Panc1 (cell line): ENCODE results near the gene MPPED1.

Experiments used
- CTCF ChIP-seq: fragments of 450-650 bp; IDR thresholded peaks from 2 replicates; pipeline ENCODE4 v1.5.1; 2017; ENCODE audit warnings: mild to moderate bottlenecking
- REST ChIP-seq, 2 experiments: IDR thresholded peaks; 2 replicates each; pipeline ENCODE4 v1.6.1; 2011 to 2012; ENCODE audit warnings: low read depth in 2 of 2, control low read depth in 1 of 2, low read length in 1 of 2, mild to moderate bottlenecking in 1 of 2, moderate library complexity in 1 of 2; ENCODE audit not compliant: insufficient read depth in 1 of 2

GRCh38 chr22:43504068-43504467, 92.3 kb downstream of the MPPED1 start:
- TF ChIP-seq CTCF (no peak), REST (IDR thresholded peaks at IDR 0.05; ENCODE audit: insufficient read depth in 1 of 2, low read depth in 2 of 2, low read length in 1 of 2) (no peak)
